HCT116 (cell line): Measurements from ENCODE around the gene FHIT.

ENCODE experiments used
- CEBPB ChIP-seq: IDR thresholded peaks from 2 replicates; pipeline ENCODE4 v1.6.1; 2012; ENCODE audit warnings: low read depth
- EZH2 ChIP-seq: fragments of 200-600 bp; sonication (generic); IDR thresholded peaks from 2 replicates; pipeline ENCODE4 v1.6.1; 2017; ENCODE audit warnings: antibody characterized with exemption, mixed run types
- EZH2phosphoT487 ChIP-seq: fragments of 200-600 bp; IDR thresholded peaks from 2 replicates; pipeline ENCODE4 v1.6.1; 2018; ENCODE audit warnings: antibody characterized with exemption, borderline replicate concordance
- POLR2A ChIP-seq: IDR thresholded peaks from 2 replicates; pipeline ENCODE4 v1.7.0; 2011; ENCODE audit warnings: borderline replicate concordance; ENCODE audit not compliant: insufficient read depth, insufficient read length; ENCODE audit errors: extremely low read depth
- POLR2AphosphoS5 ChIP-seq: IDR thresholded peaks from 2 replicates; pipeline ENCODE4 v1.6.1; 2011; ENCODE audit warnings: mild to moderate bottlenecking, low read depth, low read length, moderate library complexity
- RAD21 ChIP-seq: IDR thresholded peaks from 2 replicates; pipeline ENCODE4 v1.6.1; 2012; ENCODE audit warnings: low read depth, mild to moderate bottlenecking
- SP1 ChIP-seq: IDR thresholded peaks from 2 replicates; pipeline ENCODE4 v1.6.1; 2012; ENCODE audit warnings: low read depth
- SRF ChIP-seq: IDR thresholded peaks from 2 replicates; pipeline ENCODE4 v1.6.1; 2012; ENCODE audit warnings: low read depth
- YY1 ChIP-seq: IDR thresholded peaks from 2 replicates; pipeline ENCODE4 v1.6.1; 2011; ENCODE audit warnings: low read length, low read depth, moderate library complexity, mild to moderate bottlenecking; ENCODE audit not compliant: insufficient replicate concordance; ENCODE audit errors: extremely low read depth
- ZNF274 ChIP-seq: fragments of 200-500 bp; sonication (Bioruptor generic); IDR thresholded peaks from 2 replicates; pipeline ENCODE4 v1.6.1; 2014; ENCODE audit warnings: mild to moderate bottlenecking, low read depth, low read length, inconsistent platforms
- TF ChIP-seq, protein P1 (sequence below), 3 experiments: fragments of 200-600 bp in 1 of 3; sonication (generic) in 1 of 3; IDR thresholded peaks in 2 of 3; conservative IDR thresholded peaks in 1 of 3; 2 replicates each; pipeline ENCODE4 v1.5.1; 2012 to 2017; ENCODE audit warnings: low read depth in 2 of 3, low read length in 2 of 3, antibody characterized with exemption in 1 of 3, borderline replicate concordance in 1 of 3, control low read depth in 1 of 3, mild to moderate bottlenecking in 1 of 3, mixed read lengths in 1 of 3, mixed run types in 1 of 3, moderate library complexity in 1 of 3; ENCODE audit not compliant: insufficient read depth in 1 of 3
- TF ChIP-seq, protein P2 (sequence below): IDR thresholded peaks from 2 replicates; pipeline ENCODE4 v1.6.1; 2012
- TF ChIP-seq, protein P3 (sequence below): IDR thresholded peaks from 2 replicates; pipeline ENCODE4 v1.6.1; 2011; ENCODE audit warnings: mild to moderate bottlenecking, low read length, moderate library complexity; ENCODE audit not compliant: insufficient replicate concordance; ENCODE audit errors: extremely low read depth
- TF ChIP-seq, protein P4 (sequence below): IDR thresholded peaks from 2 replicates; pipeline ENCODE4 v1.6.1; 2012; ENCODE audit warnings: low read depth

DNA sequence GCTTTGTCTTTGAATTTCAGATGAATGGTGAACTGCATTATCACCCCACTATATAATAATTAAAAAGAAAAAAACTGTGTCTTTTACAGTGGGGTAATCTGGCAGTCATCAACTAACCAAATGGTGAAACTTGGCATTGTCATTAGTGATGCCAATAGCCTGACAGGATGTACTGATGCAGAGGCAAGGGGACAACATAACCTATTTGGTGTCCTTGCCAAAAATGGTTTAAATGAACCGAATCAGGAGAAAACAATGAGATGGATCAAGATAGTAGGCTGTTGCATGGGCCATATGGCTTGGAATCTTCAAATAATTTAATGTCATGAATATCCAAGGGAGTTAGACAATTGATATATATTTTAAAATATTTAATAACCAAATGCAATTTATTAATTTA is 738.7 kb downstream of the FHIT start:
- TF ChIP-seq, protein P1, sequence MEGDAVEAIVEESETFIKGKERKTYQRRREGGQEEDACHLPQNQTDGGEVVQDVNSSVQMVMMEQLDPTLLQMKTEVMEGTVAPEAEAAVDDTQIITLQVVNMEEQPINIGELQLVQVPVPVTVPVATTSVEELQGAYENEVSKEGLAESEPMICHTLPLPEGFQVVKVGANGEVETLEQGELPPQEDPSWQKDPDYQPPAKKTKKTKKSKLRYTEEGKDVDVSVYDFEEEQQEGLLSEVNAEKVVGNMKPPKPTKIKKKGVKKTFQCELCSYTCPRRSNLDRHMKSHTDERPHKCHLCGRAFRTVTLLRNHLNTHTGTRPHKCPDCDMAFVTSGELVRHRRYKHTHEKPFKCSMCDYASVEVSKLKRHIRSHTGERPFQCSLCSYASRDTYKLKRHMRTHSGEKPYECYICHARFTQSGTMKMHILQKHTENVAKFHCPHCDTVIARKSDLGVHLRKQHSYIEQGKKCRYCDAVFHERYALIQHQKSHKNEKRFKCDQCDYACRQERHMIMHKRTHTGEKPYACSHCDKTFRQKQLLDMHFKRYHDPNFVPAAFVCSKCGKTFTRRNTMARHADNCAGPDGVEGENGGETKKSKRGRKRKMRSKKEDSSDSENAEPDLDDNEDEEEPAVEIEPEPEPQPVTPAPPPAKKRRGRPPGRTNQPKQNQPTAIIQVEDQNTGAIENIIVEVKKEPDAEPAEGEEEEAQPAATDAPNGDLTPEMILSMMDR (IDR thresholded peaks at IDR 0.05 in 2 of 3, conservative IDR thresholded peaks at IDR 0.05 in 1 of 3; ENCODE audit: borderline replicate concordance in 1 of 3, insufficient read depth in 1 of 3, low read depth in 2 of 3, low read length in 2 of 3), result no peak
- TF ChIP-seq SP1, result no peak
- TF ChIP-seq YY1, result no peak
- TF ChIP-seq, protein P2, sequence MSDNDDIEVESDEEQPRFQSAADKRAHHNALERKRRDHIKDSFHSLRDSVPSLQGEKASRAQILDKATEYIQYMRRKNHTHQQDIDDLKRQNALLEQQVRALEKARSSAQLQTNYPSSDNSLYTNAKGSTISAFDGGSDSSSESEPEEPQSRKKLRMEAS, result no peak
- no peak for TF ChIP-seq CEBPB
- no peak for TF ChIP-seq ZNF274
- TF ChIP-seq POLR2AphosphoS5, result no peak
- no peak for TF ChIP-seq EZH2phosphoT487
- TF ChIP-seq POLR2A, result no peak
- TF ChIP-seq, protein P3, sequence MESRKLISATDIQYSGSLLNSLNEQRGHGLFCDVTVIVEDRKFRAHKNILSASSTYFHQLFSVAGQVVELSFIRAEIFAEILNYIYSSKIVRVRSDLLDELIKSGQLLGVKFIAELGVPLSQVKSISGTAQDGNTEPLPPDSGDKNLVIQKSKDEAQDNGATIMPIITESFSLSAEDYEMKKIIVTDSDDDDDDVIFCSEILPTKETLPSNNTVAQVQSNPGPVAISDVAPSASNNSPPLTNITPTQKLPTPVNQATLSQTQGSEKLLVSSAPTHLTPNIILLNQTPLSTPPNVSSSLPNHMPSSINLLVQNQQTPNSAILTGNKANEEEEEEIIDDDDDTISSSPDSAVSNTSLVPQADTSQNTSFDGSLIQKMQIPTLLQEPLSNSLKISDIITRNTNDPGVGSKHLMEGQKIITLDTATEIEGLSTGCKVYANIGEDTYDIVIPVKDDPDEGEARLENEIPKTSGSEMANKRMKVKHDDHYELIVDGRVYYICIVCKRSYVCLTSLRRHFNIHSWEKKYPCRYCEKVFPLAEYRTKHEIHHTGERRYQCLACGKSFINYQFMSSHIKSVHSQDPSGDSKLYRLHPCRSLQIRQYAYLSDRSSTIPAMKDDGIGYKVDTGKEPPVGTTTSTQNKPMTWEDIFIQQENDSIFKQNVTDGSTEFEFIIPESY, result no peak
- TF ChIP-seq, protein P4, sequence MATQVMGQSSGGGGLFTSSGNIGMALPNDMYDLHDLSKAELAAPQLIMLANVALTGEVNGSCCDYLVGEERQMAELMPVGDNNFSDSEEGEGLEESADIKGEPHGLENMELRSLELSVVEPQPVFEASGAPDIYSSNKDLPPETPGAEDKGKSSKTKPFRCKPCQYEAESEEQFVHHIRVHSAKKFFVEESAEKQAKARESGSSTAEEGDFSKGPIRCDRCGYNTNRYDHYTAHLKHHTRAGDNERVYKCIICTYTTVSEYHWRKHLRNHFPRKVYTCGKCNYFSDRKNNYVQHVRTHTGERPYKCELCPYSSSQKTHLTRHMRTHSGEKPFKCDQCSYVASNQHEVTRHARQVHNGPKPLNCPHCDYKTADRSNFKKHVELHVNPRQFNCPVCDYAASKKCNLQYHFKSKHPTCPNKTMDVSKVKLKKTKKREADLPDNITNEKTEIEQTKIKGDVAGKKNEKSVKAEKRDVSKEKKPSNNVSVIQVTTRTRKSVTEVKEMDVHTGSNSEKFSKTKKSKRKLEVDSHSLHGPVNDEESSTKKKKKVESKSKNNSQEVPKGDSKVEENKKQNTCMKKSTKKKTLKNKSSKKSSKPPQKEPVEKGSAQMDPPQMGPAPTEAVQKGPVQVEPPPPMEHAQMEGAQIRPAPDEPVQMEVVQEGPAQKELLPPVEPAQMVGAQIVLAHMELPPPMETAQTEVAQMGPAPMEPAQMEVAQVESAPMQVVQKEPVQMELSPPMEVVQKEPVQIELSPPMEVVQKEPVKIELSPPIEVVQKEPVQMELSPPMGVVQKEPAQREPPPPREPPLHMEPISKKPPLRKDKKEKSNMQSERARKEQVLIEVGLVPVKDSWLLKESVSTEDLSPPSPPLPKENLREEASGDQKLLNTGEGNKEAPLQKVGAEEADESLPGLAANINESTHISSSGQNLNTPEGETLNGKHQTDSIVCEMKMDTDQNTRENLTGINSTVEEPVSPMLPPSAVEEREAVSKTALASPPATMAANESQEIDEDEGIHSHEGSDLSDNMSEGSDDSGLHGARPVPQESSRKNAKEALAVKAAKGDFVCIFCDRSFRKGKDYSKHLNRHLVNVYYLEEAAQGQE, result no peak
- no peak for TF ChIP-seq EZH2
- TF ChIP-seq RAD21, result no peak
- TF ChIP-seq SRF, result no peak
